IMR-90 (cell line): ENCODE results near the gene TEC. TPM values are rescaled to one million over a fixed set of nuclear protein-coding genes. Genes with fewer than 3 reads are reported as not detected.
A peak's percentile ranks its signal among the peaks of the same experiment; 100 is the strongest.

Source experiments
- ATAC-seq: fragments of 200-7000 bp; cut with Tn5 transposase; 2 replicates; pipeline ENCODE4 v1.9.1; 2020; ENCODE audit warnings: low read depth, mild to moderate bottlenecking, moderate library complexity
- BruUV-seq: library from RNA; stranded (reverse); fragments of 400-500 nt; replicated peaks from 2 replicates; lab custom pipeline; 2021; lab: Mats Ljungman, UMichigan
- CTCF ChIA-PET: fragments of 300-600 bp; formaldehyde crosslinking; extraction: SDS; loops from one replicate; lab custom pipeline; 2021; ENCODE audit warnings: antibody characterized with exemption; lab: Yijun Ruan, JAX
- POLR2A ChIA-PET: fragments of 300-600 bp; sonication (Branson Sonifier 250); formaldehyde crosslinking; loops from one replicate; lab custom pipeline; 2022; ENCODE audit warnings: antibody characterized with exemption; ENCODE audit not compliant: unreplicated experiment; lab: Charles Lee
- DNase-seq: peaks from one replicate; pipeline ENCODE4 v3.0.0; 2013
- H2AFZ ChIP-seq: replicated peaks from 2 replicates; pipeline ENCODE3; 2013; ENCODE audit warnings: low read length, mild to moderate bottlenecking; ENCODE audit not compliant: poor library complexity
- H2AK5ac ChIP-seq: 2 replicates; pipeline ENCODE4 v1.6.1; 2013; ENCODE audit warnings: low read depth, low read length, inconsistent platforms
- H2AK9ac ChIP-seq: replicated peaks from 2 replicates; pipeline ENCODE3; 2013; ENCODE audit warnings: mild to moderate bottlenecking, low read depth, low read length, moderate library complexity; ENCODE audit not compliant: poor library complexity
- H2BK120ac ChIP-seq: 2 replicates; pipeline ENCODE4 v1.6.1; 2013; ENCODE audit warnings: low read depth, low read length, inconsistent platforms
- H2BK15ac ChIP-seq: 3 replicates; pipeline ENCODE4 v1.6.1; 2013; ENCODE audit warnings: low read depth, low read length, inconsistent platforms
- H2BK20ac ChIP-seq: 2 replicates; pipeline ENCODE4 v1.6.1; 2013; ENCODE audit warnings: low read depth, mild to moderate bottlenecking, inconsistent platforms, low read length, moderate library complexity
- H2BK5ac ChIP-seq: 2 replicates; pipeline ENCODE4 v1.6.1; 2013; ENCODE audit warnings: mild to moderate bottlenecking, low read depth, low read length, inconsistent platforms; ENCODE audit not compliant: poor library complexity, severe bottlenecking
- H3K14ac ChIP-seq: replicated peaks from 2 replicates; pipeline ENCODE4 v1.6.1; 2013; ENCODE audit warnings: low read depth, low read length, inconsistent platforms
- H3K18ac ChIP-seq: 2 replicates; pipeline ENCODE4 v1.6.1; 2013; ENCODE audit warnings: low read depth, low read length, control low read depth
- H3K23ac ChIP-seq: 2 replicates; pipeline ENCODE4 v1.6.1; 2013; ENCODE audit warnings: low read depth, low read length, inconsistent platforms
- H3K27ac ChIP-seq: 2 replicates; pipeline ENCODE4 v1.5.1; 2013; ENCODE audit warnings: mild to moderate bottlenecking, control low read depth, low read length; ENCODE audit not compliant: insufficient read depth
- H3K27me3 ChIP-seq: 2 replicates; pipeline ENCODE4 v1.6.1; 2013; ENCODE audit warnings: low read length; ENCODE audit not compliant: control insufficient read depth, insufficient read depth
- H3K36me3 ChIP-seq: 2 replicates; pipeline ENCODE4 v1.6.1; 2013; ENCODE audit warnings: low read length, mixed read lengths; ENCODE audit not compliant: control insufficient read depth, insufficient read depth
- H3K4ac ChIP-seq: 2 replicates; pipeline ENCODE4 v1.6.1; 2013; ENCODE audit warnings: low read depth, low read length, inconsistent platforms
- H3K4me1 ChIP-seq: 2 replicates; pipeline ENCODE4 v1.6.1; 2013; ENCODE audit warnings: low read length, mixed read lengths; ENCODE audit not compliant: control insufficient read depth, insufficient read depth
- H3K4me2 ChIP-seq: 2 replicates; pipeline ENCODE4 v1.6.1; 2013; ENCODE audit warnings: low read depth, mild to moderate bottlenecking, control low read depth, low read length, moderate library complexity
- H3K4me3 ChIP-seq: 2 replicates; pipeline ENCODE4 v1.5.1; 2013; ENCODE audit warnings: low read depth, mild to moderate bottlenecking, control low read depth, low read length, moderate library complexity; ENCODE audit not compliant: insufficient read depth
- H3K56ac ChIP-seq: 2 replicates; pipeline ENCODE4 v1.6.1; 2013; ENCODE audit warnings: low read length, inconsistent platforms; ENCODE audit not compliant: insufficient read depth; ENCODE audit errors: extremely low read depth
- H3K79me1 ChIP-seq, 2 experiments: 2 replicates each; pipeline ENCODE4 v1.6.1; 2013; ENCODE audit warnings: low read length in 2 of 2, inconsistent platforms in 1 of 2, low read depth in 1 of 2
- H3K9ac ChIP-seq: 2 replicates; pipeline ENCODE4 v1.6.1; 2013; ENCODE audit warnings: low read depth, low read length, control low read depth
- H3K9me1 ChIP-seq: 2 replicates; pipeline ENCODE4 v1.6.1; 2013; ENCODE audit warnings: low read length, inconsistent platforms; ENCODE audit not compliant: insufficient read depth
- H3K9me3 ChIP-seq: 2 replicates; pipeline ENCODE4 v1.6.1; 2013; ENCODE audit warnings: low read length; ENCODE audit not compliant: control insufficient read depth, insufficient read depth
- H4K20me1 ChIP-seq: 2 replicates; pipeline ENCODE4 v1.6.1; 2013; ENCODE audit warnings: low read length, inconsistent platforms; ENCODE audit not compliant: insufficient read depth
- H4K5ac ChIP-seq: 2 replicates; pipeline ENCODE4 v1.6.1; 2013; ENCODE audit warnings: mild to moderate bottlenecking, low read depth, low read length, control low read depth
- H4K8ac ChIP-seq, 2 experiments: 2 replicates each; pipeline ENCODE4 v1.6.1; 2013; ENCODE audit warnings: low read depth in 2 of 2, low read length in 2 of 2, control low read depth in 1 of 2, inconsistent platforms in 1 of 2
- H4K91ac ChIP-seq: 2 replicates; pipeline ENCODE4 v1.6.1; 2013; ENCODE audit warnings: low read depth, low read length, inconsistent platforms; ENCODE audit not compliant: insufficient read depth
- CEBPB ChIP-seq: IDR thresholded peaks from 2 replicates; pipeline ENCODE4 v1.6.1; 2012; ENCODE audit warnings: low read depth, low read length, improper control_type of control experiment
- CHD1 ChIP-seq: IDR thresholded peaks from 2 replicates; pipeline ENCODE4 v1.6.1; 2012; ENCODE audit warnings: low read depth, low read length, improper control_type of control experiment
- ELK1 ChIP-seq: fragments of 150-350 bp; IDR thresholded peaks from 2 replicates; pipeline ENCODE4 v1.6.1; 2016; ENCODE audit warnings: low read depth, mild to moderate bottlenecking, low read length, moderate library complexity, borderline replicate concordance
- MAZ ChIP-seq: IDR thresholded peaks from 2 replicates; pipeline ENCODE4 v1.6.1; 2012; ENCODE audit warnings: low read depth, mild to moderate bottlenecking, low read length, improper control_type of control experiment, moderate library complexity, borderline replicate concordance
- MXI1 ChIP-seq: IDR thresholded peaks from 2 replicates; pipeline ENCODE4 v1.6.1; 2012; ENCODE audit warnings: low read depth, mild to moderate bottlenecking, low read length, moderate library complexity, borderline replicate concordance
- RAD21 ChIP-seq: IDR thresholded peaks from 2 replicates; pipeline ENCODE4 v1.6.1; 2012; ENCODE audit warnings: low read length, improper control_type of control experiment
- RFX5 ChIP-seq: IDR thresholded peaks from 2 replicates; pipeline ENCODE4 v1.8.0; 2012; ENCODE audit warnings: low read depth, mild to moderate bottlenecking, low read length, moderate library complexity
- SMC3 ChIP-seq: fragments of 150-350 bp; IDR thresholded peaks from 2 replicates; pipeline ENCODE4 v1.6.1; 2016; ENCODE audit warnings: low read depth, mild to moderate bottlenecking, antibody characterized with exemption, low read length, moderate library complexity
- USF2 ChIP-seq: fragments of 150-350 bp; IDR thresholded peaks from 2 replicates; pipeline ENCODE4 v1.6.1; 2017; ENCODE audit warnings: mild to moderate bottlenecking, antibody characterized with exemption, low read length, low read depth
- WGBS, 2 experiments: methylation state at CpG; one replicate each; pipeline versions ENCODE4 v1.1.5 to v1.1.7; 2013; ENCODE audit warnings: missing lambda C conversion rate in 2 of 2; ENCODE audit not compliant: insufficient read length in 1 of 2; ENCODE audit errors: extremely low coverage in 2 of 2; 5-methylcytosine and 5-hydroxymethylcytosine counted together
- dilution Hi-C: fragments of 300-500 bp; cut with HindIII; formaldehyde crosslinking; loops from one replicate; pipeline ENCODE4 v1.14.3; 2018; ENCODE audit warnings: low sequenced_read_pairs; ENCODE audit not compliant: unreplicated experiment
- in situ Hi-C: fragments of 300-500 bp; cut with MboI; formaldehyde crosslinking; loops from 3 replicates; pipeline ENCODE4 v1.14.3; 2019; ENCODE audit warnings: low sequenced_read_pairs, inconsistent platforms, mixed read lengths
- intact Hi-C: fragments of 100-400 bp; cut with micrococcal nuclease; formaldehyde crosslinking; loops from 2 replicates; pipeline ENCODE4 v1.10.0; 2022
- polyA plus RNA-seq, 3 experiments: library from polyadenylated mRNA; depleted of rRNA; stranded (reverse); fragments of >200 nt; gene quantifications; 2 replicates each; pipeline ENCODE4 v1.2.3, GENCODE V29; 2012; ENCODE audit warnings: low replicate concordance in 1 of 3
- total RNA-seq: library from RNA; depleted of rRNA; stranded (reverse); fragments of >200 nt; gene quantifications from 2 replicates; pipeline ENCODE4 v1.2.3, GENCODE V29; 2012

Gene TEC
- total and polyA plus RNA-seq, 2 of the 4 experiments (the other 2 are of a cell fraction) = 0.39 to 0.54 TPM

GRCh38 chr4:48195374-48195773, 74.3 kb downstream of the TEC start:
- Histone ChIP-seq H2AFZ (no peak overlapping the region), H4K91ac (no peak overlapping the region), H3K4ac (no peak overlapping the region), H3K56ac (no peak overlapping the region), H3K9me1 (no peaks in the 10 kb centered on the region; the same call in 1 of the 2 replicates), H2BK20ac (no peak overlapping the region), H3K4me2 (peak overlapping the region; percentile 54), H3K23ac (no peak overlapping the region), H3K18ac (no peak overlapping the region), H3K14ac (no peak overlapping the region), H3K27me3 (peaks cover 2% of the 10 kb centered on the region), H4K8ac (no peak overlapping the region), H2AK5ac (no peak overlapping the region), H2BK5ac (no peak overlapping the region), H3K4me3 (no peak overlapping the region), H4K20me1 (no peaks in the 10 kb centered on the region), H3K9me3 (no peaks in the 10 kb centered on the region), H2AK9ac (no peak overlapping the region), H2BK120ac (no peak overlapping the region), H3K27ac (no peak overlapping the region), H3K79me1 (no peaks in the 10 kb centered on the region), H2BK15ac (no peak overlapping the region), H4K5ac (no peak overlapping the region), H3K4me1 (peaks cover 4% of the 10 kb centered on the region; the same call in 1 of the 2 replicates), H3K9ac (no peak overlapping the region), H3K36me3 (no peaks in the 10 kb centered on the region)
- intact Hi-C loops = no loop called here
- TF ChIP-seq ELK1 (no peak), MAZ (no peak), USF2 (no peak), RFX5 (no peak), MXI1 (no peak), RAD21 (no peak), SMC3 (no peak), CEBPB (no peak), CHD1 (no peak)
- no CpG with 5 or more reads among the region's 3 CpGs for WGBS, 2 experiments
- no TSS peak for BruUV-seq
- DNase-seq (peak; percentile 12), ATAC-seq (peak; percentile 57)
- in situ Hi-C loops = no loop called here
- ChIA-PET POLR2A (no interaction called here), CTCF (interaction anchor here (0.6 kb wide), 1 partner anchor 34 kb away, joined by 3 read pairs; no protein-coding TSS in a partner anchor)
- dilution Hi-C loops = no loop called here
